K562 (cell line): ENCODE results near the gene HNMT. TPM values are rescaled to one million over a fixed set of nuclear protein-coding genes. Genes with fewer than 3 reads are reported as not detected.

Source experiments
- ATAC-seq: fragments of 200-7000 bp; cut with Tn5 transposase; 3 replicates; pipeline ENCODE4 v1.9.1; 2020; ENCODE audit warnings: moderate library complexity
- BruUV-seq: library from RNA; stranded (reverse); fragments of 400-500 nt; replicated peaks from 2 replicates; lab custom pipeline; 2021; lab: Mats Ljungman, UMichigan
- CTCF ChIA-PET: fragments of 300-600 bp; formaldehyde crosslinking; extraction: SDS; loops from one replicate; lab custom pipeline; 2021; ENCODE audit warnings: low intra/inter-chr PET ratio; lab: Yijun Ruan, JAX
- POLR2A ChIA-PET: fragments of 300-600, 350-650 bp; sonication (Branson Sonifier 250); formaldehyde crosslinking; extraction: SDS; loops from one replicate; lab custom pipeline; 2021; ENCODE audit warnings: antibody characterized with exemption, inconsistent platforms; lab: Yijun Ruan, JAX
- DNase-seq, 4 experiments: peaks; one replicate each; pipeline versions ENCODE4 v3.0.0 to v3.0.0-alpha.2; 2011 to 2018; ENCODE audit warnings: low spot score in 3 of 4, mixed read lengths in 3 of 4; ENCODE audit errors: extremely low read depth in 1 of 4
- FAIRE-seq: peaks from 2 replicates; lab custom pipeline; 2011; peaks lifted over from hg19 to GRCh38; lab: Jason Lieb, UNC
- H2AFZ ChIP-seq: 2 replicates; pipeline ENCODE4 v1.6.0; 2011; ENCODE audit warnings: low read depth, low read length, control low read depth, inconsistent platforms
- H3K27ac ChIP-seq: fragments of 200-600 bp; 3 replicates; pipeline ENCODE4 v1.8.0; 2011; ENCODE audit warnings: low read depth, mild to moderate bottlenecking, control low read depth, inconsistent platforms, low read length, moderate library complexity, mixed read lengths; ENCODE audit errors: extremely low read depth
- H3K27me3 ChIP-seq, 2 experiments: fragments of 300-600 bp in 1 of 2; 2 replicates in 1 of 2; 3 replicates in 1 of 2; pipeline versions ENCODE4 v1.6.0 to v1.8.0; 2011; ENCODE audit warnings: inconsistent platforms in 2 of 2, low read length in 2 of 2, mild to moderate bottlenecking in 1 of 2, mixed read lengths in 1 of 2, moderate library complexity in 1 of 2; ENCODE audit not compliant: control insufficient read depth in 2 of 2, insufficient read depth in 2 of 2
- H3K36me3 ChIP-seq: fragments of 300-600 bp; 3 replicates; pipeline ENCODE4 v1.8.0; 2011; ENCODE audit warnings: mild to moderate bottlenecking, low read length, inconsistent platforms; ENCODE audit not compliant: control insufficient read depth, insufficient read depth
- H3K4me1 ChIP-seq, 2 experiments: fragments of 200-600 bp in 1 of 2; replicated peaks in 1 of 2; 2 replicates in 1 of 2; 3 replicates in 1 of 2; pipeline versions ENCODE4 v1.5.1 to v1.8.0; 2011; ENCODE audit warnings: inconsistent platforms in 2 of 2, low read length in 2 of 2, mild to moderate bottlenecking in 1 of 2, mixed read lengths in 1 of 2, moderate library complexity in 1 of 2; ENCODE audit not compliant: control insufficient read depth in 2 of 2, insufficient read depth in 2 of 2
- H3K4me2 ChIP-seq: 2 replicates; pipeline ENCODE4 v1.6.1; 2011; ENCODE audit warnings: low read length, control low read depth, inconsistent platforms, mixed read lengths; ENCODE audit not compliant: insufficient read depth
- H3K4me3 ChIP-seq: fragments of 200-600 bp; sonication (generic), shearing (Covaris generic); 2 replicates; pipeline ENCODE4 v1.5.1; 2016; ENCODE audit warnings: control low read depth, inconsistent platforms
- H3K79me2 ChIP-seq: fragments of 200-600 bp; 3 replicates; pipeline ENCODE4 v1.8.0; 2011; ENCODE audit warnings: low read length, inconsistent platforms; ENCODE audit not compliant: control insufficient read depth, insufficient read depth
- H3K9ac ChIP-seq, 2 experiments: 2 replicates each; pipeline versions ENCODE4 v1.6.0 to v1.6.1; 2011; ENCODE audit warnings: low read depth in 2 of 2, low read length in 2 of 2, control low read depth in 1 of 2, inconsistent platforms in 1 of 2, mild to moderate bottlenecking in 1 of 2, mixed read lengths in 1 of 2; ENCODE audit not compliant: insufficient read depth in 1 of 2
- H3K9me1 ChIP-seq: one replicate; pipeline ENCODE4 v1.6.0; 2011; ENCODE audit warnings: inconsistent platforms, mild to moderate bottlenecking, low read length, moderate library complexity; ENCODE audit not compliant: control insufficient read depth, insufficient read depth
- H3K9me3 ChIP-seq: replicated peaks from 2 replicates; pipeline ENCODE4 v1.5.1; 2011; ENCODE audit warnings: low read depth, low read length, inconsistent platforms; ENCODE audit not compliant: control insufficient read depth, insufficient read depth
- H4K20me1 ChIP-seq: replicated peaks from 2 replicates; pipeline ENCODE4 v1.6.1; 2011; ENCODE audit warnings: low read length, inconsistent platforms, mixed read lengths; ENCODE audit not compliant: control insufficient read depth, insufficient read depth
- CEBPB ChIP-seq: fragments of 450-650 bp; IDR thresholded peaks from 2 replicates; pipeline ENCODE4 v1.6.1; 2016; ENCODE audit warnings: missing genetic modification characterization, missing compliant biosample characterization
- IRF2 ChIP-seq: sonication (generic); formaldehyde crosslinking; IDR thresholded peaks from 2 replicates; pipeline ENCODE4 v1.8.1; 2022; ENCODE audit warnings: mild to moderate bottlenecking, missing genetic modification reagents
- NR1H2 ChIP-seq: sonication (generic); formaldehyde crosslinking; IDR thresholded peaks from 2 replicates; pipeline ENCODE4 v1.4.0; 2020; ENCODE audit warnings: mild to moderate bottlenecking, missing genetic modification reagents
- RBM25 ChIP-seq: fragments of 200-400 bp; formaldehyde crosslinking; IDR thresholded peaks from 2 replicates; pipeline ENCODE4 v1.6.1; 2018; ENCODE audit warnings: low read length, low read depth, moderate library complexity; ENCODE audit not compliant: severe bottlenecking
- SP1 ChIP-seq: sonication (generic); formaldehyde crosslinking; IDR thresholded peaks from 2 replicates; pipeline ENCODE4 v1.8.1; 2022; ENCODE audit warnings: mild to moderate bottlenecking, missing genetic modification reagents
- SREBF1 ChIP-seq: fragments of 150-350 bp; IDR thresholded peaks from 2 replicates; pipeline ENCODE4 v1.6.1; 2014; ENCODE audit warnings: antibody characterized with exemption, low read depth, low read length, borderline replicate concordance
- SRSF7 ChIP-seq: fragments of 200-400 bp; formaldehyde crosslinking; optimal IDR thresholded peaks from 2 replicates; pipeline ENCODE3; 2017; ENCODE audit warnings: mild to moderate bottlenecking, low read depth, low read length
- ZNF431 ChIP-seq: sonication (generic); formaldehyde crosslinking; IDR thresholded peaks from 2 replicates; pipeline ENCODE4 v1.8.0; 2022; ENCODE audit warnings: mild to moderate bottlenecking, missing genetic modification reagents
- WGBS: fragments of 100-300 bp; shearing (Covaris generic); methylation state at CpG from one replicate; pipeline ENCODE4 v1.1.6; 2016; ENCODE audit warnings: low coverage, mixed read lengths; ENCODE audit not compliant: insufficient coverage; ENCODE audit errors: missing lambda C conversion rate; 5-methylcytosine and 5-hydroxymethylcytosine counted together
- in situ Hi-C: fragments of 300-500 bp; cut with MboI; formaldehyde crosslinking; loops from 4 replicates; pipeline ENCODE4 v1.15.0; 2018; ENCODE audit warnings: inconsistent platforms, mixed read lengths
- intact Hi-C: fragments of 100-400 bp; cut with micrococcal nuclease; formaldehyde crosslinking; loops from 2 replicates; pipeline ENCODE4 v1.14.2; 2022
- polyA plus RNA-seq, 8 experiments: library from polyadenylated mRNA; depleted of rRNA in 4 of 8; stranded (reverse) in 5 of 8; unstranded in 3 of 8; fragments of >200 nt; fragmentation: Nextera tagmentation in 2 of 8; fragmentation: Illumina TruSeq in 1 of 8; extraction: Ambion mirVana in 2 of 8; extraction: Trizol in 1 of 8; gene quantifications; 2 replicates each; pipeline versions ENCODE4 v1.2.1 to v1.2.3, GENCODE V29; 2011 to 2014; ENCODE audit warnings: inconsistent platforms in 1 of 8, missing spikeins in 1 of 8
- total RNA-seq, 7 experiments: library from RNA; depleted of rRNA in 6 of 7; stranded (reverse); fragments of >200 nt in 6 of 7; fragmentation: Illumina TruSeq in 2 of 7; extraction: Trizol in 2 of 7; gene quantifications; 2 replicates each; pipeline versions ENCODE4 v1.2.1 to v1.2.3, GENCODE V29; 2011 to 2021; ENCODE audit warnings: low replicate concordance in 1 of 7
- TF ChIP-seq, protein P1 (sequence below), 2 experiments: fragments of 250-450 bp in 1 of 2; fragments of 450-650 bp in 1 of 2; sonication (Bioruptor Pico) in 1 of 2; IDR thresholded peaks; 2 replicates each; pipeline versions ENCODE4 v1.6.1 to v1.8.0; 2016 to 2021; ENCODE audit warnings: mild to moderate bottlenecking in 2 of 2, moderate library complexity in 2 of 2, missing compliant biosample characterization in 1 of 2, missing genetic modification characterization in 1 of 2
- TF ChIP-seq, protein P2 (sequence below): fragments of 250-450 bp; sonication (Bioruptor Pico); IDR thresholded peaks from 2 replicates; pipeline ENCODE4 v1.5.1; 2021; ENCODE audit warnings: mild to moderate bottlenecking
- TF ChIP-seq, protein P3 (sequence below): sonication (generic); formaldehyde crosslinking; IDR thresholded peaks from 2 replicates; pipeline ENCODE4 v1.8.1; 2023; ENCODE audit warnings: mild to moderate bottlenecking, missing genetic modification reagents, moderate library complexity
- TF ChIP-seq, protein P4 (sequence below): sonication (generic); formaldehyde crosslinking; IDR thresholded peaks from 2 replicates; pipeline ENCODE4 v1.8.1; 2022; ENCODE audit warnings: missing genetic modification reagents

HNMT gene
- total and polyA plus RNA-seq, 9 of the 15 experiments (the other 6 are each of a cell fraction or from before 2014, with no cell fraction given), result 3.1 to 10.9 (median 5.3) TPM

DNA sequence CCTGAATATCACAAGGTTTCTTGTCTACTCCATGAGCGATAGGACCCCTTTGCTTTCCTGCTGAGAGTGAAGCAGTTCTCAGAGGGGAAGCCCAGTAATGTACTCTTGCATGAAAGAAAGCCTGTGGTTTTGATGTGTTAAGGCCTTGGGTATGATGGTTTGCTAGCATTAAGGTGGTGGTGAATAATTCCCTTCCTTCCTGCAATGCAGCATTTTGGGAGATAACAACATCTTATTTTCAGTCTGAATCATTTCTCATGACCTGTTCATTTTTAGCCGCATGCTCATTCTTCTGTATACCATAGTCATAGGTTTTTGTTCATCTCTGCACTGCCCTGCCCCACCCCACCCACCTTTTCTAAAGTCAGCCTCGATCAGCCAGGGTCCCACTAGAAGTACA, 66.2 kb downstream of the HNMT start:
- no peak overlapping the region for H3K27ac ChIP-seq
- no peaks in the 10 kb centered on the region for H3K9me1 ChIP-seq
- 60% methylated on average over 3 of the region's 3 CpGs for WGBS
- intact Hi-C loops (no loop called here), in situ Hi-C loops (no loop called here)
- no peak overlapping the region for H3K9ac ChIP-seq
- H2AFZ ChIP-seq, result no peak overlapping the region
- H3K79me2 ChIP-seq, result no peaks in the 10 kb centered on the region
- H4K20me1 ChIP-seq, result no peaks in the 10 kb centered on the region
- H3K4me2 ChIP-seq, result no peak overlapping the region
- BruUV-seq, result no TSS peak
- peaks cover 3 to 12% of the 10 kb centered on the region in 2 experiments for H3K4me1 ChIP-seq
- ATAC-seq (no peak), FAIRE-seq (no peak), DNase-seq (no peak)
- TF ChIP-seq, protein P1, sequence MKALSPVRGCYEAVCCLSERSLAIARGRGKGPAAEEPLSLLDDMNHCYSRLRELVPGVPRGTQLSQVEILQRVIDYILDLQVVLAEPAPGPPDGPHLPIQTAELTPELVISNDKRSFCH (CRISPR knock-in tag; IDR thresholded peaks at IDR 0.05), result no peak
- TF ChIP-seq, protein P1 (tag; IDR thresholded peaks at IDR 0.05), result no peak
- TF ChIP-seq, protein P2, sequence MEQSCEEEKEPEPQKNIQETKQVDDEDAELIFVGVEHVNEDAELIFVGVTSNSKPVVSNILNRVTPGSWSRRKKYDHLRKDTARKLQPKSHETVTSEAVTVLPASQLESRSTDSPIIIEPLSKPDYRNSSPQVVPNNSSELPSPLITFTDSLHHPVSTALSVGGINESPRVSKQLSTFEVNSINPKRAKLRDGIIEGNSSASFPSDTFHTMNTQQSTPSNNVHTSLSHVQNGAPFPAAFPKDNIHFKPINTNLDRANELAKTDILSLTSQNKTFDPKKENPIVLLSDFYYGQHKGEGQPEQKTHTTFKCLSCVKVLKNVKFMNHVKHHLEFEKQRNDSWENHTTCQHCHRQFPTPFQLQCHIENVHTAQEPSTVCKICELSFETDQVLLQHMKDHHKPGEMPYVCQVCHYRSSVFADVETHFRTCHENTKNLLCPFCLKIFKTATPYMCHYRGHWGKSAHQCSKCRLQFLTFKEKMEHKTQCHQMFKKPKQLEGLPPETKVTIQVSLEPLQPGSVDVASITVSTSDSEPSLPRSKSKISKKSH (CRISPR knock-in tag), result no peak
- TF ChIP-seq CEBPB, result no peak
- no peak for TF ChIP-seq SRSF7
- TF ChIP-seq IRF2, result no peak
- TF ChIP-seq, protein P3, sequence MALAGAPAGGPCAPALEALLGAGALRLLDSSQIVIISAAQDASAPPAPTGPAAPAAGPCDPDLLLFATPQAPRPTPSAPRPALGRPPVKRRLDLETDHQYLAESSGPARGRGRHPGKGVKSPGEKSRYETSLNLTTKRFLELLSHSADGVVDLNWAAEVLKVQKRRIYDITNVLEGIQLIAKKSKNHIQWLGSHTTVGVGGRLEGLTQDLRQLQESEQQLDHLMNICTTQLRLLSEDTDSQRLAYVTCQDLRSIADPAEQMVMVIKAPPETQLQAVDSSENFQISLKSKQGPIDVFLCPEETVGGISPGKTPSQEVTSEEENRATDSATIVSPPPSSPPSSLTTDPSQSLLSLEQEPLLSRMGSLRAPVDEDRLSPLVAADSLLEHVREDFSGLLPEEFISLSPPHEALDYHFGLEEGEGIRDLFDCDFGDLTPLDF, result no peak
- TF ChIP-seq SREBF1, result no peak
- no peak for TF ChIP-seq SP1
- TF ChIP-seq ZNF431 (CRISPR knock-in tag), result no peak
- TF ChIP-seq, protein P4, sequence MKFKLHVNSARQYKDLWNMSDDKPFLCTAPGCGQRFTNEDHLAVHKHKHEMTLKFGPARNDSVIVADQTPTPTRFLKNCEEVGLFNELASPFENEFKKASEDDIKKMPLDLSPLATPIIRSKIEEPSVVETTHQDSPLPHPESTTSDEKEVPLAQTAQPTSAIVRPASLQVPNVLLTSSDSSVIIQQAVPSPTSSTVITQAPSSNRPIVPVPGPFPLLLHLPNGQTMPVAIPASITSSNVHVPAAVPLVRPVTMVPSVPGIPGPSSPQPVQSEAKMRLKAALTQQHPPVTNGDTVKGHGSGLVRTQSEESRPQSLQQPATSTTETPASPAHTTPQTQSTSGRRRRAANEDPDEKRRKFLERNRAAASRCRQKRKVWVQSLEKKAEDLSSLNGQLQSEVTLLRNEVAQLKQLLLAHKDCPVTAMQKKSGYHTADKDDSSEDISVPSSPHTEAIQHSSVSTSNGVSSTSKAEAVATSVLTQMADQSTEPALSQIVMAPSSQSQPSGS (CRISPR knock-in tag), result no peak
- no peak for TF ChIP-seq NR1H2 (CRISPR knock-in tag)
- no peak for TF ChIP-seq RBM25
- no peaks in the 10 kb centered on the region for H3K36me3 ChIP-seq
- no peaks in the 10 kb centered on the region for H3K9me3 ChIP-seq
- H3K27me3 ChIP-seq, result no peaks in the 10 kb centered on the region
- POLR2A ChIA-PET, result no interaction called here
- CTCF ChIA-PET, result no interaction called here
- H3K4me3 ChIP-seq, result no peak overlapping the region
